NOMO-1 treated with DMSO at 0.1 percent for 48 hours (cell line): ENCODE measurements around the gene PSD4.

Source experiments
- DNase-seq: peaks from one replicate; lab custom pipeline; 2025; ENCODE audit not compliant: unreplicated experiment; lab: John Stamatoyannopoulos, UW

Gene PSD4

GRCh38 chr2:113141451-113141850, 32.3 kb upstream of the PSD4 start:
- no peak for DNase-seq

DNA sequence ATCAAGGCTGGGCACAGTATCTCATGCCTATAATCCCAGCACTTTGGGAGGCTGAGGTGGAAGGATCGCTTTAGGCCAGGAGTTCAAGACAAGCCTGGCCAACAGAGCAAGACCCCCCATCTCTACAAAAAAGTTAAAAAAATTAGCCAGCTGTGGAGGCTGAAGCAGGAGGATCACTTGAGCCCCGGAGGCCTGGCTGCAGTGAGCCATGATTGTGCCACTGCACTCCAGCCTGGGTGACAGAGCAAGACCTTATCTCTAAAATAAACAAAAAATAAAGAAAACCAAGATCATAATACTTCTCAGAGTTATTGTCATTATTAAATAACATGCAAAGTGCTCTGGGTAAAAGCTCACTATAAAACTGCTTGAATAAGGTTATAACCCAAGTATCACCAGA, 31.5 kb upstream of the PSD4 start:
- no peak for DNase-seq

- DNase-seq: no peak
These were observed 29.5 kb upstream of the PSD4 start for GRCh38 chr2:113144259-113144658.

DNA sequence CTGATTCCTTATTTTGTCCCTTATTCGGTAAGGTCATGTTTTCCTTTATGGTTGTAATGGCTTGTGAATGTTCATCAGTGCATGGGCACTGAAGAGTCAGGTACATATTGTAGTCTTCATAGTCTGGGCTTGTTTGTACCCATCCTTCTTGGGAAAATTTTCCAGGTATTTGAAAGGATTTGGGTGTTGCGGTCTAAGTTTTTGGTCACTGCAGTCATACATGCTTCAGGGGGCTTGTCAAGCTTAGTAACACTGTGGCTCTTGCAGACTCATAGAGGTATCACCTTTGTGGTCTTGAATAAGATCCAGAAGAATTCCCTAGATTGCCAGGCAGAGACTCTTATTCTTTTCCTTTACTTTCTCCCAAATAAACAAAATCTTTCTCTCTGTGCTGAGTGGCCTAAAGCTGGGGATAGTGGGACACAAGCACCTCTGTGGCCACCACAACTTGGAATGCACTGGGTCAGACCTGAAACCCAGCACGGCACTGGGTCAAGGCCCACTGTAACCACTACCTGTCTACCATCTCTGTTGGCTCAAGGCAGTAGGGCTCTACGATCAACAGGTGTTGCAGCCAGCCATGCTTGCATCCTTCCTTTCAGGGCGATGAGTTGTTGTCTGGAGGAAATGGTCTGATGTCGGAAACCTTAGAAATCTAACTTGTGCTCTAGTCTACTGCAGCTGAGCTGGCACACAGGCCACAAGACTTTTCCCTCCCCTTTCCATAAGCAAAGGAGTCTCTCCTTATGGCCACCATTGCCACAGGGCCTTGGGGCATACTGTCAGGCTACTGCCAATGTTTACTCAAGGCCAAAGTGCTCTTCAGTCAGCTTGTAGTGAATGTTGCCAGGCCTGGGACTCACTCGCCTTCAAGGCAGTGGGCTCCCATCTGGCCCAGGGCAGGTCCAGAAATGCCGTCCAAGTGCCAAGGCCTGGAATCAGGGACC, 24.9 kb upstream of the PSD4 start:
- no peak for DNase-seq

GRCh38 chr2:113149553-113150257, 24.1 kb upstream of the PSD4 start:
- no peak for DNase-seq

DNA sequence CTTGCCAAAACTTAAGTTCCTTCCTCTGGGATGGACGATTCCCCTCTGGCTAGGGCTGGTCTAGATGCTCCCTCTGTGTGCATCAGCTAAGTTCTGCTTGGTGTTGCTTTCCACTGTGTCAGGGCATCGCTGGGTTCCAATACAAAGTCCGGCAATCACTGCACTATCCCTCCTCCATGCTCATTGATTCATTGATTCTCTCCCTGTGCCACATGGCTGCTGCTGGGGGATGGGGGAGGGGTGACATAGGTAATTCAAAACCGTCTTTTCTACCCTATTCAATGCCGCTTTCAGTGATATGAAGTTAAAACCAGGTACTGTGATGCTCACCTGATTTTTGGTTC, 23.5 kb upstream of the PSD4 start:
- DNase-seq: no peak

GRCh38 chr2:113155331-113155730, 18.4 kb upstream of the PSD4 start:
- DNase-seq: no peak

- no peak for DNase-seq
These were observed 17.3 kb upstream of the PSD4 start for GRCh38 chr2:113156278-113157117.

- peak; percentile 24 for DNase-seq
These were observed 16.5 kb upstream of the PSD4 start for GRCh38 chr2:113157118-113157896.

DNA sequence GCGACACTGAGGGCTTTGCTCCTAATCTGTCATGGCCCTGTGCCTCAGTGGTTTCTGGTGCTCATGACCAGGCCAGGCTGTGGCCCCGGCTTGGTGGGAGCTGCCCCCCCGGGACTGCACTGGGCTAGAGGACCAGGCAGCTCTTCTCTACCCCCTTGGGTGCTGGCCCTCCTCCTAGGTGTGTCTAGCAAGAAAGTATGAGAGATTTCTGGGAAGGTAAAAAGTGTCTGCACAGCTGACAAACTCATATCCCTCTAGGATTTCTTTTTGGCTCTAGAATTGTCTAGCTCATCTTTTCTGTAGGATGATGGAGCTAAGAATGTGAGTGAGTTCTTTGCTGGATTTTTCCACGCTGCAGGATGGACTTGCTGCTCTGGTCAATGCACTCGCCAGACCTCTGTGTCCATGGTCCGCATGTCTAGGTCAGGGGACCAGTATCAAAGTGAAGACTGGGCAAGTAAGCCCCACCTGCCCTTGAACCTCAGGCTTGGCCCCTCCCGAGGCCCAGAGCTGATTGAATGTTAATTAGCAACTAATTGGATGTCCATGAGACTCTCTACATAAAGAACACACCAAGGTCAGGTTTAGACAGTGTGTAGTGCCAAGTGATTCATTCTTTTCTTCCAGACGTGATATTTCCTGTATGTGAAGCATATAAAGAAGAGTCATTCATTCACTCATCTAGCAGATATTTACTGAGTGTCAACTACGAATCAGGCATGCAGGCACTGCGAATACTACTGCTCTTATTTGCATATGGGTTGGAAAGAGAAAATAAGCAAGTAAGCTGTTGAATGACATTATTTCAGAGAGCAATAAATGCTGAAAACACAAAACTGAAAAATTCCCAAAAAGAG, 15.6 kb upstream of the PSD4 start:
- DNase-seq: no peak

DNA sequence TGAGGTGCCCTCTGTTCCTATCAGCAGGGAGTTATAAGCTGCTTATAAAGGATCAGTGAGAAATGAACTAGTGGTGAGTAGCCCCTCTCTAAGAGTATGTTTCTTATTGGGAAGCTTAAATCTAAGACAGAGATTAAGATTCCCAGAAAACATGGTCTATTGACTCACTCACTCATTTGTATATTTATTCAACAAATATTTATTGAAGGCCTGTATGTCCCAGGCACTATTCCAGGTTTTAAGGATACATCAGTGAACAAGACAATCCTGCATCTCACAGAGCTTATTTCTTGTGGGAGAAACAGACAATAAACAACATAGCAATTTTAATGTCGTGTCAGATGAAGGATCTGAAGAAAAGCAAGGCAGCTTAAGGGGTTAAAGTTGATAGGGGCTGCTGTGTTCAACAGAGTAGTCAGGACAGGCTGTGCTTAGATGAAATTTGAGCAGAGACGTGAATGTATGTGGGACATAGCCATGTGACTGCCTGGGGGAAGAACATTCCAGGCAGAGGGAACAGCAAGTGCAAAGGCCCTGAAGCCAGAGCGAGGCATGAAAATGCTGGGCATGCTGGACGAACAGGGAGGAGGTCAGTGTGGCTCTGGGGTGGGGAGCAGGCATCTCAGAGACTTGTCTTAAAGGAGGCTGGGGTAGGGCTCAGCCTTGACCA, 14.8 kb upstream of the PSD4 start:
- DNase-seq: no peak

GRCh38 chr2:113160248-113160647, 13.5 kb upstream of the PSD4 start:
- DNase-seq: no peak

DNA sequence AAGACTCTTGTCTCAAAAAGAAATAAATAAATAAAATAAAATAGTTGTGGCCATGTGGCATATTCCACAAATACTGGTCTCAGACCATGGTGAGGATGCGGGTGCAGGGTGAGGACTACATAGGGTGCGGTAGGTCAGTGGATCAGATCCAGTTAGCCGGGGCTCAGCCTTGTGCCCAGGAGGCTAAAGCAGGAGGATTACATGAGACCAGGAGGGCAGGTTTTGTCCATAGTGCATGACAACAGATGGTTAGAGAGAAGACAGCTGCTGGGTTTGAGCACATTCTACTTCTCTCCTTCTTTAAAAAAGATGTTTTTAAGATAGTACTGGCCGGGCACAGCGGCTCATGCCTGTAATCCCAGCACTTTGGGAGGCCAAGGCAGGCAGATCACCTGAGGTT, 12.8 kb upstream of the PSD4 start:
- DNase-seq: no peak

GRCh38 chr2:113162173-113162572, 11.6 kb upstream of the PSD4 start:
- no peak for DNase-seq

DNA sequence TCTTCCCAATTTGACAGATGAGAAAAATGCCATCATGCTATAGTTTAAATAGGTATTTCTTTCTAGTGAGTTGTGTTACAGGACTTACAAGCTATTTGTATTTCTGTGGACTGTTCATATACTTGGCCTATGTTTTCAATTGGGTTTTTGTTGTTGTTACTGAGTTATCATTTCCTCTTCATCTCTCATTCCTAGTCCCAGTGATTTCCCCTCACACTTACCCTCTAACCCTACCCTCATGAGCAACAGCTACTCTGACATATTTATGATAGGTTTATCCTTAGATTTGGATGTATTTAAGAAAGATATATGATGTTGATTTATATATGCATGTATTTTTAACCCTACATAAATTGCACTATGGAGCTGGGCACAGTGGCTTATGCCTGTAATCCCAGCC, 10.9 kb upstream of the PSD4 start:
- no peak for DNase-seq

DNA sequence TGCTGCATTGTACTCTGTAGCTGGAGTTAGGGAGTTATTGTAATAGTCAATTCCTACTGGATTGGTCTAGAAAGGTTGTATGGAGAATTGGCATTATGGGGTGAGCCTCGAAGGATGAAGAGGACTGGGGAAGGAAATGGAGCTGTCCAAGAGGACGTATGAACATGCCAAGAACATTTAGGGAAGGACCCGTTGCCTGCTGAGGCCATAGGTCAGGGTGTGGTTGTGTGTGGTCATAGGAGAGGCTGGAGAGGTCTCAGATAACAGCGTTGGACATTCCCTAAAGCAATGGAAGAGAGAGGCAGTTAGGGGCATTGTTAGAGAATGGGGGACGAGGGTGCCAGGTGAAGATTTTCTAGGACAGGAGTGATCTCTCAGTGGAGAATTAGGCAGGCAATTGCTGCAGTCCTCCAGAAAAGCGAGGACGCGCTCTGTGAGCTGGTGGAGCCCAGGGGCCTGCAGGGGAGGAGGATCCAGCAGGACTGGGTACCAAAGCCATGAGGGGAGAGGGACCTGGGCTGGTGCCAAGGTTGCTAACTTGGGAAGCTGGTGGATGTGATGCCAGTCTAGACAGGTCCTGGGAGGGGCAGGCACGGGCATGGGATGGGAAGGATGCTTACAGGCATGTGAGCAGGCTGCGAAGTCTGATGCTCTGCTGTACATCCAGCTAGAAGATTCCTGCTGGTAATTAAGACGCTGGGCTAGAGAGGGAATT, 9.4 kb upstream of the PSD4 start:
- no peak for DNase-seq

GRCh38 chr2:113164930-113165585, 8.7 kb upstream of the PSD4 start:
- DNase-seq: no peak

- DNase-seq: no peak
These were observed 7.6 kb upstream of the PSD4 start for GRCh38 chr2:113166187-113166645.
